ENCODE results near the gene ZFAND2B.

Gene ZFAND2B

GRCh38 chr2:219206328-219207133, at the start of gene ZFAND2B:
TSS of gene ZFAND2B (plus strand) at chr2:219206782. CDS start at chr2:219206988, 206 bp downstream.
- DNase-seq = peak; percentile 47 to 95 (median 89)

- DNase-seq = no peak
Observed at GRCh38 chr2:219157396-219157795, 49.2 kb upstream of the ZFAND2B start.

- DNase-seq = no peak
Observed at GRCh38 chr2:219158025-219158424, 48.6 kb upstream of the ZFAND2B start.

- DNase-seq = no peak
Observed at GRCh38 chr2:219158586-219158985, 48.0 kb upstream of the ZFAND2B start.

- DNase-seq = no peak
Observed at GRCh38 chr2:219159771-219160185, 46.8 kb upstream of the ZFAND2B start.

GRCh38 chr2:219160186-219161017, 46.2 kb upstream of the ZFAND2B start, which contains the start of gene NHEJ1:
TSS of gene NHEJ1 (minus strand) at chr2:219160815. CDS start at chr2:219158362, 2,453 bp downstream.
- DNase-seq = peak; percentile 72 to 99 (median 96)

GRCh38 chr2:219161097-219161496, 45.5 kb upstream of the ZFAND2B start:
- DNase-seq = no peak

- DNase-seq = no peak
Observed at GRCh38 chr2:219163156-219163555, 43.4 kb upstream of the ZFAND2B start.

GRCh38 chr2:219165058-219165911, 41.3 kb upstream of the ZFAND2B start:
- DNase-seq = no peak

GRCh38 chr2:219167997-219168396, 38.6 kb upstream of the ZFAND2B start:
- no peak for DNase-seq

GRCh38 chr2:219168526-219168925, 38.1 kb upstream of the ZFAND2B start:
- no peak for DNase-seq

GRCh38 chr2:219168932-219169331, 37.6 kb upstream of the ZFAND2B start:
- DNase-seq = no peak

GRCh38 chr2:219169930-219170654, 36.5 kb upstream of the ZFAND2B start, which contains the start of gene SLC23A3:
TSS of gene SLC23A3 (minus strand) at chr2:219170029. CDS start at chr2:219169984, 45 bp downstream.
- DNase-seq = no peak

GRCh38 chr2:219171231-219171651, 35.3 kb upstream of the ZFAND2B start:
- peak in 9 of 14 donors; percentile 17 to 36 (median 23) for DNase-seq

GRCh38 chr2:219172231-219173154, 34.1 kb upstream of the ZFAND2B start:
- no peak for DNase-seq

GRCh38 chr2:219173176-219173575, 33.4 kb upstream of the ZFAND2B start:
- no peak for DNase-seq

- no peak for DNase-seq
Observed at GRCh38 chr2:219174146-219174545, 32.4 kb upstream of the ZFAND2B start.

- no peak for DNase-seq
Observed at GRCh38 chr2:219174801-219175200, 31.8 kb upstream of the ZFAND2B start.

GRCh38 chr2:219175486-219175885, 31.1 kb upstream of the ZFAND2B start:
- DNase-seq = no peak
